ENCODE measurements around the gene MT1H.
"Not testable (repeated sequence)": the region's sequence is repeated elsewhere in the genome, so short reads cannot be mapped to it uniquely, and the experiment has no call there.

Gene MT1H

DNA sequence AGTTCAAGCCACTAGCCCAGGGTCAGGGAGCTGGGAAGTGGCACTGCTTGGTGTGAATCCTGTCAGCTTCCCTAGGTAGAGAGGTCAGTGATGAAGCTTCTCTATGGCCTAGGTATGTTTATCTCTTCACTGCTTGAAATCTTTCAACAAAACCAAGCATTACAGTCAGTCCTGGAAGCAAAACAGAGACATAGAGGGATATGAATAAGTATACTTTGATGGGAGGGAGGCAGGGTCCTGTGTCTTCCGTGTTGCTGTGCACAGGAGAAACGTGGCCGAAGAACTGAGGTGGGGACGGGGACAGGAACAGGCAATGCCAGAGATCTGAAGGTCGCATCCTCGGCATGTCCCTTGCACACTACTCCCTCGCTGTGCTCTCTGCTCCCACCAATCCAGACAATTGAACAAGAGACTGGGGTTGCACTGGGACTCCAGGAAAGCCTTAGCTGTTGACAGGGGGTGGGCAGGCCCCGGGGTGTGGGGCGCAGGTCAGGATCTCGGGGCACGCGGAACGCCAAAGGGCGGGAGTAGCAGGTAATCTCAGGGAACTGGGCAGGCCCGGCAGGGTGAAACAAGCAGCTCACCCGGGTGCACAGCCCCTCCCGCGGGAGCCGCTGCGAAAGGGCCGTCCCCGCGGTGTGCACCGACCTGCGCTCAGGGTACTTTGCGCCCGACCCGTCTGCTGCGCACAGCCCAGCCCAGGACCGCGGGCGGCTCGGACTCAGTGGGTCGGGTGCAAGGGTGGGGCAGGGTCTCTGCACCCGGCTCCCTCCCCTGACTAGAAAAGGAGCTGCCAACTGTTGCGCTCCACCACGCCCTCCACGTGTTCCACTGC, at the start of gene MT1H:
MT1H (plus strand) TSS at position 810 of the 835 bp plus-strand sequence. CDS start 71 bp downstream, outside the sequence.
- DNase-seq (ENCODE audit: low read depth), result no peak

DNA sequence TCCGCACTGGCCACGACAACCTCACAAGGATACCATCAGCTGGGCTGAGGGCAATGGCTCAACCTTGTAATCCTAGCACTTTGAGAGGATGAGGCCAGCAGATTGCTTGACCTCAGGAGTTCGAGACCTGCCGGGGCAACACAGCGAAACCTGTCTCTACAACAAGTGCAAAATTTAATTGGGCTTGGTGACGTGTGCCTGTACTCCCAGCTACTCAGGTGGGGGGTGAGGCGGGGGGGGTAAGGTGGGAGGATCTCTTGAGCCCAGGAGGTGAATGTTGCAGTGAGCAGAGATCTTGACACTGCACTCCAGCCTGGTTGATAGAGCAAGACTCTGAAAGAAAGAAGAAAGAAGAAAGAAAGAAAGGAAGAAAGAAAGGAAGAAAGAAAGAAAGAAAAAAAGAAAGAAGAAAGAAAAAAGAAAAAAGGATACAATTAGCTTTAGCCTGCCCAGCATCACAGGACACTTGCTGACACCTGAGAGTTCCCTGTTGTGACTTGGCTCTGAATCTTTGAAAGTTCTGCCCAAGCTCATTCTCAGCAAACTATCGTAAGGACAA, 49.2 kb upstream of the MT1H start:
- no peak for DNase-seq (ENCODE audit: low read depth)

DNA sequence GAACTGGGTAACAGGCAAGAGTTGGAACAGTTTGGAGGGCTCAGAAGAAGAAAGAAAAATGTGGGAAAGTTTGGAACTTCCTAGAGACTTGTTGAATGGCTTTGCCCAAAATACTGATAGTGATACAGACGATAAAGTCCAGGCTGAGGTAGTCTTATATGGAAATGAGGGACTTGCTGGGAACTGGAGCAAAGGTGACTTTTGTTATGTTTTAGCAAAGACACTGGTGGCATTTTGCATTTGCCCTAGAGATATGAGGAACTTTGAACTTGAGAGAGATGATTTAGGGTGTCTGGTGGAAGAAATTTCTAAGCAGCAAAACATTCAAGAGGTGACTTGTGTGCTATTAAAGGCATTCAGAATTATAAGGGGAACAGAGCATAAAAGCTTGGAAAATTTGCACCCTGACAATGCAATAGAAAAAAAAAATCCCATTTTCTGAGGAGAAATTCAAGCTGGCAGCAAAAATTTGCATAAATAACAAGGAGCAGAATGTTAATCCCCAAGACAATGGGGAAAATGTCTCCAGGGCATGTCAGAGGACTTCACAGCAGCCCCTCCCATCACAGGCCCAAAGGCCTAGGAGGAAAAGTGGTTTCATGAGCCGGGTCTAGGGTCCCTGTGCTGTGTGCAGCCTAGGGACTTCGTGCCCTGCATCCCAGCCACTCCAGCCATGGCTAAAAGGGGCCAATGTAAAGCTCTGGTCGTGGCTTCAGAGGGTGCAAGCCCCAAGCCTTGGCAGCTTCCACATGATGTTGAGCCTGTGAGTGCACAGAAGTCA, 47.8 kb upstream of the MT1H start:
- DNase-seq (ENCODE audit: low read depth), result not testable (repeated sequence)

DNA sequence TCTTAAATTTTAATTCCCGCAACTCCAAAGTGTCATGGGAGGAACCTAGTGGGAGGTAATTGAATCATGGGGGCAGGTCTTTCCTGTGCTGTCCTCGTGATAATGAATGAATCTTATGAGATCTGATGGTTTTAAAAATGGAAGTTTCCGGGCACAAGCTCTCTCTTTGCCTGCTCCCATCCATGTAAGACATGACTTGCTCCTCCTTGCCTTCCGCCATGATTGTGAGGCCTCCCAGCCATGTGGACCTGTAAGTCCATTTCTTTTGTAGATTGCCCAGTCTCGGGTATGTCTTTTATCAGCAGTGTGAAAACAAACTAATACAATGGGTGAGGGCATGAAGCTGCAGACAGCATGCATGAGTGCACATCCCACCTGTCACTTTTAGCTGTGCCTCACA, 46.4 kb upstream of the MT1H start:
- not testable (repeated sequence) for DNase-seq (ENCODE audit: low read depth)

DNA sequence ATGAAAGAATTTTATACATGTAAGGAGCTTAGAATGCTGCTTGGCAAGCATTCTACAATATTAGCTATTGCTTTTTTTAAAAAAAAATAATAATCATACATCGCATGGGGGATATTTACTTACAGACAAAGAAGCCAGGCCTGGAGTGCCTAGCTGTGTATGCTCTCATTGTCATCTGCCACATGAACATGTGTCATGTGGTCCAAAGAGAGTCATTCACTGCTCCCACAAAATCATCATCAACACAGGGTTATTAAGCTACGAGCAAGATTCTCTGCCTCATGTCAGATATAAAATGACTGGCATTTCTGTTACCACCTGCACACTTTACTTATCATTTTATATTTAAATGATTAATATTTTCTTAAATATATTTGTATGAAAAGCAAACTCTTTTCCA, 46.0 kb upstream of the MT1H start:
- DNase-seq (ENCODE audit: low read depth), result no peak

DNA sequence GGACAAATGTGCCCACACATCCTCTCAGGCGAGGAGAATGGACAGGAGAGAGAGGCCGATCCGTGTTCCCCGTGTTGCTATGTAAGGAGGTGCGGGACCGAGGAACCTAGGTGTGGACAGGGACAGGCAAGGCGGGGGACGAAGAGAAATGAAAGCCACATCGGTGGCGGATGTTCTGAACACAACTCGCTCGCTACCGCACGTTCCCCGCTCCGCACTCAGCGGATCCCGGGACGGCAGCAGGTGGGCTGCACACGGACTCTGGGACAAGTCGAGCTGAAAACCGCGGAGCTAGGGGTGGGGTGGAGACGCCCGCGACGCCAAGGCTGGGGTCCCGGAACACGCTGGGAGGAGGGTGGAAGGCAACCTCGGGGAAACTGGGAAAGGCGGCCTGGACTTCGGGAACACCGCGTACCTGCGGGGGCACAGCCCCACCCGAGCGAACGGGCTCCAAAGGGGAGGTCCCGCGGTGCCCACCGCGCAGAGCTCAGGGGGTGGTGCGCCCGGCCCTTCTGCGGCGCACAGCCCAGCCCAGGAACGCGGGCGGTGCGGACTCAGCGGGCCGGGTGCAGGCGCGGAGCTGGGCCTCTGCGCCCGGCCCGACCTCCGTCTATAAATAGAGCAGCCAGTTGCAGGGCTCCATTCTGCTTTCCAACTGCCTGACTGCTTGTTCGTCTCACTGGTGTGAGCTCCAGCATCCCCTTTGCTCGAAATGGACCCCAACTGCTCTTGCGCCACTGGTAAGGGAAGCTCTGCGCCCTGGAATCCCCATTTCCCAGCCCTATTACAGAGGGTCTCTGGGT, 44.3 kb upstream of the MT1H start, which contains the start of gene MT1E:
MT1E (plus strand) TSS at position 642 of the 803 bp plus-strand sequence; CDS start at position 713, 71 bp downstream.
- DNase-seq (ENCODE audit: low read depth), result no peak

DNA sequence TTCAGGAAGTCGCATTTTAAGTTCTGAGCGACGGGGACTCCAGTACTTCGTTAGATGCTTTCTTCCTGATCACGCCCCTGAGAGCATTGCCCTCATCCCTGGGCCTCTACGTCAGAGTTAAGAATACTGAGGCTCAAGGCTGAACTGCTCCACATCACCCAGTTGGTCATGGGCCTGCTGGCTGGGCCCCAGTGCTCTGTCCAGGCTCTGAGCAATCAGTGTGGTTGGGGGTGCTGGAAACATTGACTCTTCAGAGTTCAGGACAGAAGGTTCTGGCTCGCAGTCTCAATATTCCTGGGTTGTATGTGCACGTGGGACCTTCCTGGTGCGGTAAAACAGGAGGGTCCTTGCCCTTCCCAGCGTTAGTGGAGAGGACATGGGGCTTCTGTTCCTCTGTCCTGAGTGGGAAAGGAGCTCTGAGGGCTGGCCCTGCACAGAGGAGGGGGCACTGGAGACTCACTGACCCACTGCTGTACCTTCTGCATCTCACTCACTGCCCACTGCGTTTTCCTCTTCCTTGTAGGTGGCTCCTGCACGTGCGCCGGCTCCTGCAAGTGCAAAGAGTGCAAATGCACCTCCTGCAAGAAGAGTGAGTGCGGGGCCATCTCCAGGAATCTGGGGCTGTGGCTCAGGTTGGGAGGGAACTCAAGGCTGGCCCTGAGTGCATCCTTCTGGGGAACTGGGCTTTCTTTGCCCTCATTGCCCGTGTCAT, 43.5 kb upstream of the MT1H start:
- DNase-seq (ENCODE audit: low read depth), result no peak

DNA sequence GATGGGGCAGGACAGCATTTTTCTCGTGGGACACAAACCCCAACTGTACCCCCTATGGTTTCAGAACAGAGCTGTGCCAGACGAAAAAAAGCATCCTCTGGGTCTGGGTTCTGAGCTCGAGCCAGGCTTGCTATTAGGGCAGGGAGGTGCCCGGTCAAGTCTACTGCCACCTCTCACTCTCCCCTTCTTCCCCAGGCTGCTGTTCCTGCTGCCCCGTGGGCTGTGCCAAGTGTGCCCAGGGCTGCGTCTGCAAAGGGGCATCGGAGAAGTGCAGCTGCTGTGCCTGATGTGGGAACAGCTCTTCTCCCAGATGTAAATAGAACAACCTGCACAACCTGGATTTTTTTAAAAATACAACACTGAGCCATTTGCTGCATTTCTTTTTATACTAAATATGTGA, 42.9 kb upstream of the MT1H start:
- DNase-seq (ENCODE audit: low read depth), result no peak

DNA sequence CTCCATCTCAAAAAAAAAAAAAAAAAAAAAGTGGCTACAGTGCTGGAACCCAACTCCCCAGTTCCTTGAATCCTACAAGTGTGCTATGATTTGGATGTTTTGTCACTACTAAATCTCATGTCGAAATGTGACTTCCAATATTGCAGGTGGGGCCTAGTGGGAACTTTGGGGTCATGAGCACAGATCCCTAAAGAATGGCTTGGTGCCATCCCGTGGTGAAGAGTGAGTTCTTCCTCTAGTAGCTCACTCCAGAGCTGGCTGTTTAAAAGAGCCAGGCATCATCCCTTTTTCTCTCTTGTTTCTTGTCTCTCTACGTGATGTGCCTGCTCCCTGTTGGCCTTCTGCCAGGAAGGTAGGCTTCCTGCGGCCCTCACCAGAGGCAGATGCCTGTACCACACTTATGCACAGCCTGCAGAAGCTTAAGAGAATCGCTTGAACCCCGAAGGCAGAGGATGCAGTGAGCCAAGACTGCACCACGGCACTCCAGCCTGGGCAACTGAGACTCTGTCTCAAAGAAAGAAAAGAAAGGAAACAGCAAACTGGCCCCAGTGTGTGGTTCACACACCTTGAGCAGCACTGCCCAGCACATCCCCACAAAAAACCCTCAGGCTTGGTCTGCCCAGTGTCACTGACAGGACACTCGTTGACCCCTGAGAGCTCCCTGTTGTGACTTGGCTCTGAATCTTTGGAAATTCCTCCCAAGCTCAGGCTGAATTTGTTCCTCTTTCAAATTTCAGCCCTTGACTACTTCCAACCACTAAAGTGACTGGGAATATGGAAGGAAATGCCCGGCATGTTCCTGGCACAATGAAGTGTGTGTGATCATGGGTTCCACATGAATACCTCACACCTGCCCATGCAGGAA, 40.9 kb upstream of the MT1H start:
- no peak for DNase-seq (ENCODE audit: low read depth)

DNA sequence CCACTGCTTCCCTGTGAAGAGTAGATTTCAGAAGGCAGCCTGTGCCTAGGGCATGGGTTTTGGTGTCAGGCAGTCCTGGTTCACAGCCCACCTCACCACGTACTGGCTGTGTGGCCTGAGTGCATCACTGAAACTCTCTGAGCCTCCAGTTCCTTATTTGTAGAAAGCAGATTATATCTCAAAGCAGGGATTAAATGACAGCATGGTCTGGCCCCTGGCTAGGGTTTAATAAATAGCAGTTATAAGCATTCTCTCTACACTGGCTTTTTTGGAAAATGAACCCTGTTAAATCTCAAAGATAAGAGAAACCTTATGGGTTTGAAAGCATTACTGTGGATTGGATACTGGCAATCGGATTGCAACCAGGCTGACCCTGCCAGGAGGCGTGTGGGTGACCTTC, 40.1 kb upstream of the MT1H start:
- DNase-seq (ENCODE audit: low read depth), result no peak

DNA sequence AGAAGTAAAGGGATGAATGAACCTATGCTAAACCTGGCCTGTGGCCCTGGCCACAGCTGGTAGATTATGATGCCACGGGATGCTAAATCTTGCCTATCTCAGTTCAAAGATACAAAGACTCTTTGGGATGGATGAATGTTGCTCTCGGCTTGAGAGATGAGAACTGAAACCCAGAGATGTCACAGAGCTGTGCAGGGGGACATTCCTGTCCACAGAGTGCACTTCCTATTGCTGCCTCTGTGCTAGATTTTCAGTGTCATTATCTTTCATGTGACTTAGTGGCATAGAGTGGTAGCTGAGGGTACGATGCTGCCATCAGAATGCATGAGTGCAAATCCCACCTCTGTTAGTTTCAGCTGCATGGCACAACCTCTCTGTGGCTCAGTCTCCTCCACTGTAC, 39.5 kb upstream of the MT1H start:
- DNase-seq (ENCODE audit: low read depth), result no peak

DNA sequence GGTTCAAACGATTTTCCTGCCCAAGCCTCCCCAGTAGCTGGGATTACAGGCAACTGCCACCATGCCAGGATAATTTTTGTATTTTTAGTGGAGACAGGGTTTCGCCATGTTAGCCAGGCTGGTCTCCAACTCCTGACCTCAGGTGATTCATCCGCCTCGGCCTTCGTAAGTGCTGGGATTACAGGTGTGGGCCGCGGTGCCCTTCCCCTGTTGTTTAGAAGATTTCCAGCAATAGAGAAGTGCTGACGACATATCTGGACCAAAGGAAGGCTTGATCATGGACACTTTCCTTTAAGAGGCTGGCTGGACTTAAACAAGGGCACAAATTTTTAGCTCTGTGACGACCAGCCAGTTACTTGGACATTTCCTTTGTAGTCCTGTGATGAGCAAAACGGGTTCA, 38.4 kb upstream of the MT1H start:
- no peak for DNase-seq (ENCODE audit: low read depth)

DNA sequence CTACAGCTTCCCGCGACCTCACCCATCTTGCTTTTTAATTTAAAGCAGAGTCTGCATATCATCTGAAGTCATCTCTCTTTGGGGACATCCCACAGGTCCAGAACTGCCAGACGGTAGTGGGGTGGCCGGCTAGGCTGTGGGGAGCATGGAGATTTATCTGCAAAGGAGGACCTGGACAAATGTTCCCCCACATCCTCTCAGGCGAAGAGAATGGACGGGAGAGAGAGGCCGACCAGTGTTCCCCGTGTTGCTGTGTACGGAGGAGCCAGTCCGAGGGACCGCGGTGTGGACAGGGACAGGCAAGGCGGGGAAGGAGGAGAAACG, 37.8 kb upstream of the MT1H start:
- no peak for DNase-seq (ENCODE audit: low read depth)

DNA sequence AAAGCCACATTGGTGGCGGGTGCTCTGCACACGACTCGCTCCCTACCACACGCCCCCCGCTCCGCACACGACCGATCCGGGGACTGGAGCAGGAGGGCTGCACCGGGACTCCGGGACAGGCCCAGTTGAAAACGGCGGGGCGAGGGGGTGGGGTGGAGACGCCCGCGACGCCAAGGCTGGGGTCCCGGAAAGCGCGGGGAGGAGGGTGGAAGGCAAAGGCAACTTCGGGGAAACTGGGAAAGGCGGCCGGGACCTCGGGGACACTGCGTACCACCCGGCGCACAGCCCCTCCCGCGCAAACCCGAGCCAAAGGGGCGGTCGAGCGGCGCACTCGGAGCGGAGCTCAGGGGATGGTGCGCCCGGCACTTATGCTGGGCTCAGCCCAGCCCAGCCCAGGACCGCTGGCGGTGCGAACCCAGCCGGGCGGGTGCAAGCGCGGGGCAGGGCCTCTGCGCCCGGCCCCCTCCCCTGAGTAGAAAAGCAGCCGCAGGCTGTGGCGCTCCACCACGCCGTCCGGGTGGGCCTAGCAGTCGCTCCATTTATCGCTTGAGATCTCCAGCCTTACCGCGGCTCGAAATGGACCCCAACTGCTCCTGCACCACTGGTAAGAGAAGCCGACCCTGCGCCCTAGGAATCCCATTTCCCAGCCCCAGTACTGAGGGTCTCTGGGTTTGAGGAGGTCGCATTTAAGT, 37.3 kb upstream of the MT1H start, which contains the start of gene MT1M:
MT1M (plus strand) TSS at position 504 of the 692 bp plus-strand sequence; CDS start at position 577, 73 bp downstream.
- DNase-seq (ENCODE audit: low read depth), result no peak

DNA sequence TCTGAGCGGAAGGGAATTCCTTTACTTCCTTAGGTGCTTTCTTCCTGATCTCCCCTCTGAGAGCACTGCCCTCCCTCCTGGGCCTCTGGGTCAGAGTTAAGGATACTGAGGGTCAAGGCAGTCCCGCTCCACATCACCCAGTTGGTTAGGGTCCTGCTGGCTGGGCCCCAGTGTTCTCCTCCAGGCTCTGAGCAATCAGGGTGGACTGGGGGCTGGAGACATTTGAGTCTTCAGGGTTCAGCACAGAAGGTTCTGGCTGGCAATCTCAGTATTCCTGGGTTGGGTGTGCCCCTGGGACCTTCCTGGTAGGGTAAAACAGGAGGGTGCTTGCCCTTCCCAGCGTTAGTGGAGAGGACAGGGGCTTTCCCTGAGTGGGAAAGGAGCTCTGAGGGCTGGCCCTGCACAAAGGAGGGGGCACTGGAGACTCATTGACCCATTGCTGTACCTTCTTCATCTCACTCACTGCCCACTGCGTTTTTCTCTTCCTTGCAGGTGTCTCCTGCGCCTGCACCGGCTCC, 36.7 kb upstream of the MT1H start:
- DNase-seq (ENCODE audit: low read depth), result no peak

DNA sequence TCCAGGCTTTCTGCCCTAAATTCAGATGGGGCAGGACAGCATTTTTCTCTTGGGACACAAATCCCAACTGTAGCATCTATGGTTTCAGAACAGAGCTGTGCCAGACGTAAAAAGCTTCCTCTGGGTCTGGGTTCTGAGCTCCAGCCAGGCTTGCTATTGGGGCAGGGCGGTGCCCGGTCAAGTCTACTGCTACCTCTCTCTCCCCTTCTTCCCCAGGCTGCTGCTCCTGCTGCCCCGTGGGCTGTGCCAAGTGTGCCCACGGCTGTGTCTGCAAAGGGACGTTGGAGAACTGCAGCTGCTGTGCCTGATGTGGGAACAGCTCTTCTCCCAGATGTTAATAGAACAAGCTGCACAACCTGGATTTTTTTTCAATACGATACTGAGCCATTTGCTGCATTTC, 36.1 kb upstream of the MT1H start:
- DNase-seq (ENCODE audit: low read depth), result no peak

DNA sequence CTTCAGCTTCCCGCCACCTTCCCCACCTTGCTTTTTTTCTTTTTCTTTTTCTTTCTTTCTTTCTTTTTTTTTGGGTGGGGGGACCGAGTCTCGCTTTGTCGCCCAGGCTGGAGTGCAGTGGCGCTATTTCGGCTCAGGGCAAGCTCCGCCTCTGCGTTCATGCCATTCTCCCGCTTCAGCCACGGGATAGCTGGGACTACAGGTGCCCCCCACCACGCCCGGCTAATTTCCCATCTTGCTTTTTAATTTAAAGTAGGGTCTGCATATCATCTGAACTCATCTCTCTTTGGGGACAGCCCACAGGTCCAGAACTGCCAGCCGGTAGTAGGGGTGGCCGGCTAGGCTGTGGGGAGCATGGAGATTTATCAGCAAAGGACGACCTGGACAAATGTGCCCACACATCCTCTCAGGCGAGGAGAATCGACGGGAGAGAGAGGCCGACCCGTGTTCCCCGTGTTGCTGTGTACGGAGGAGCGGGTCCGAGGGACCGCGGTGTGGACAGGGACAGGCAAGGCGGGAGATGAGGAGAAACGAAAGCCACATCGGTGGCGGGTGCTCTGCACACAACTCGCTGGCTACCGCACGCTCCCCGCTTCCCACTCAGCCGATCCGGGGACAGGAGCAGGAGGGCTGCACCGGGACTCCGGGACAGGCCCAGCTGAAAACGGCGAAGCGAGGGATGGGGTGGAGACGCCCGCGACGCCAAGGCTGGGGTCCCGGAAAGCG, 34.7 kb upstream of the MT1H start:
- no peak for DNase-seq (ENCODE audit: low read depth)

DNA sequence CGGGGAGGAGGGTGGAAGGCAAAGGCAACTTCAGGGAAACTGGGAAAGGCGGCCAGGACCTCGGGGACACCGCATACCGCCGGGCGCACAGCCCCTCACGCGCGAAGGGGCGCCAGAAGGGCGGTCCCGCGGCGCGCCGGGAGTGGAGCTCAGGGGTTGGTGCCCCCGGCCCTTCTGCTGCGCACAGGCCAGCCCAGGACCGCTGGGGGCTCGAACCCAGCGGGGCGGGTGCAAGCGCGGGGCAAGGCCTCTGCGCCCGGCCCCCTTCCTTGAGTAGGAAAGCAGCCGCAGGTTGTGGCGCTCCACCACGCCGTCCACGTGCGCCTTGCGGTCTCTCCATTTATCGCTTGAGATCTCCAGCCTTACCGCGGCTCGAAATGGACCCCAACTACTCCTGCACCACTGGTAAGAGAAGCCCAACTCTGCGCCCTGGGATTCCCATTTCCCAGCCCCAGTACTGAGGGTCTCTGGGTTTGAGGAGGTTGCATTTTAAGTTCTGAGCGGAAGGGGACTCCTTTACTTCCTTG, 34.1 kb upstream of the MT1H start:
- no peak for DNase-seq (ENCODE audit: low read depth)
